Left lobe of liver (tissue), 2 donors: Measurements from ENCODE around the gene PRR35. TPM values are rescaled to one million over a fixed set of nuclear protein-coding genes. Genes with fewer than 3 reads are reported as not detected.
A peak's percentile ranks its signal among the peaks of the same experiment; 100 is the strongest.

ENCODE experiments used
- ATAC-seq: fragments of 200-7000 bp; cut with Tn5 transposase; one replicate; pipeline ENCODE4 v1.9.1; 2020; ENCODE audit warnings: mild to moderate bottlenecking, moderate library complexity
- DNase-seq: peaks from one replicate; pipeline ENCODE4 v3.0.0-alpha.2; 2020; ENCODE audit warnings: low spot score
- total RNA-seq: library from RNA; stranded (reverse); gene quantifications from one replicate; pipeline ENCODE4 v1.2.1, GENCODE V29; 2021
- donor health status: DM: no; HTN: no; CAD: no; lungs with moderate emphysema.
- donor health status: DM: no; HTN: yes; CAD: no.

Gene PRR35
- total RNA-seq, 1 donor from 2014 or later: not detected

DNA sequence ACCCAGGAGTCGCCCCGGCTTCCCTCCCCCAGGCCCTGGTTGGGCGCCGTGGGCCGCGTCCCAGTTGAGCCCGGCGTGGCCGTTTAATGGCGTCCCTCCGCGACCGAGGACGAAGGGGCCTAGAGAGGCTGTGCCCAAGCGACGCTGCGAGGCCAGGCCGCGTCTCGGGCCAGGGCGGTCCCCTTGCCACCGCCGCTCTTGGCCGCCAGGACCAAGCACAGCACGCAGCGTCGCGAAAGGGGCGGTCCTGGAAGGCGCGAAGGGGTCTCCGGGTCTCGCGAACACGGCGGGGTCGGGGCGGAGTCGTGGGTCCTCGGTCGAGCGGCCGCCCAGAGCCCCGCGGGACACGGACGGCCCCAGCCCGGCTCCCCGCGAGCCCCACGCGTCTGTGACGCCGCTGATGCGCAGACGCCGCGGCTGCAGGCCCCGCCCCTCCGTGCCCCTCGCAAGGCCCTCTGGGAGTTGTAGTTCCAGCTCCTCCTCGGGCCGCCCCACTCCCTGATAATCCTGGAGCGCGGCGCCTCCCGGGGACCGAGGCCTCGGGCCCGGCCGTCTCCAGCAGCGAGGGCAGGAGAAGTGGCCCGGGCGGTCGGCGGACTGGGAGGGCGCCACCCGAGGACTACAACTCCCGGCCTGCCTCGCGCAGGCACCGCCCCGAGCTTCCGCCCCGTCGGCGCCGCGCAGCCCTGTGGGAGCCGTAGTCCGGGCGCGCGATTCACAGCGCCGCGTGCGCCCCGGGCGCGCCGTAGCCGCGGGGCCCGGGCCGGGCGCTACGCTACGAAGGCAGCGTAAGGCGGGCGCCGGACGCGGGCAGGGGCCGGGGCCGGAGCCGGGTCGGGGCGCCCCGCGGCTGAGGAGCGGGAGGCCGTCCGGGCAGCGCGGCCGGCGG, 32.9 kb upstream of the PRR35 start, which contains the start of gene CAPN15:
Gene CAPN15 (plus strand): TSS at position 698 of the 889 bp plus-strand sequence. CDS start 19,127 bp downstream, outside the sequence.
- DNase-seq (peak; percentile 90), ATAC-seq (peak; percentile 83)

GRCh38 chr16:528111-529011, 31.8 kb upstream of the PRR35 start:
- ATAC-seq: peak; percentile 1
- DNase-seq: no peak

DNA sequence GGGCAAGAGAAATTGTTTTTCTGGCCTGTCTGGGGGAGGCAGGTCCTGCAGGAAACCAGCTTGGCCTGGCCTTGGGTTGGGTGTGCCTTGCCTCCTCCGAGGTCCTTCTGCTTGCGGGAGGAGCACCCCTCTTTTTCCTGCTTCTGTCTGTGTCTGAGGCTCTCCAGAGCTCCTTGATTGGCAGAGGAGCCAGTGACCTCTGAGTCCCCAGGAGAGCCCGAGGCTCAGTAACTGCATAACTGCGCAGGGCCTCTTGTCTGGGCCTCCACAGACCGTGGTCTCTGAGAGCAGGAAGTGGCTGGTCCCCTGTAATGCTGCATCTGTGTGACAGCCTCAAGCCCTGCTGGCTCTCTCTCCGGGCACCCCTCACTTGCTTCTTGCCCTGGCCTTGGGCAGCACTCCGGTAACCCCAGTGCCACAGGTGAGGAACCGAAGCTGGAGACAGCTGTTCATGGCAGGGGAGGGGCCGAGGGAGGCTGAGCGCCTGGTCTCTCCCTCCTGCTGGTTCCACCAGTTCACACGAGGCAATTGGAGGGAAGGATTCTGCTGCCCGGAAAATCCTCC, 31.1 kb upstream of the PRR35 start:
- ATAC-seq (no peak), DNase-seq (no peak)

GRCh38 chr16:530111-530817, 29.9 kb upstream of the PRR35 start:
- ATAC-seq: no peak

GRCh38 chr16:531494-532125, 28.6 kb upstream of the PRR35 start:
- ATAC-seq (no peak), DNase-seq (no peak)

More at GRCh38 chr16:530111-530817, 29.9 kb upstream of the PRR35 start:
- no peak for DNase-seq

DNA sequence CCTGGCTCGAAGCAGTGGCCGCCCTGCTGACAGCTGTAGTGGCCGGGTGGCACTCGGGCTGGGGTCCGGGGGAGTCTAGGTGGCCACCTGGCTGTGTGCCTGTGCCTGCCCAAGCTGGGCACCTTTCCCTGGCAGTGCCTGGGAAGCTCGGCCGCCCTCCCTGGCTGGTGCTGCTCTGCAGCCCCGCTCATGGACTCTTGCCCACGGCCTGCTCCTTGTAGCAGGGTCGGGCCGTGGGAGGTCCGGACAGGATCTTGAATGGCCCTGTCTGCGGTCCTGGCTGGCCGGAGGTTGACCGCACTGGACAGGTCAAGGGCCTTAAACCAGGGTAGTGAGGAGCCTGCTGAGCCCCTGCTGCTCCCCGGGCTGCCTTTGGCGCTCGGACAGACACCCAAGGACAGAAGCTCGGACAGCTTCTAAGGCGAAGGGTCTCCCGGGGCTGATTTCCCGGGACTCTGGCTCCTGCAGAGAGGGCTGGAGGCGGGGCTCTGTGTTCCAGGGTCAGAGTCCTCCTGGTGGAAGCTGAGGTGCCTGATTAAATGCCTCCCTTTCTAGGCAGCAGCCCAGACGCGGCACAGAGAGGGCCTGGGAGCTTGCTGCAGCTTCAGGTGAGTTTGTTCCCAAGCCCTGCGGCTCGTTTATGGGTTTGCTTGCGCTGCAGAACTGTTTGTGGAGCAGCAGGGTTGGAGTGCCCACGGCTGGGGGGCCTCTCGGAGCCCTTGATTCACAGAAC, 26.6 kb upstream of the PRR35 start:
- DNase-seq (peak; percentile 85), ATAC-seq (peak; percentile 76)

GRCh38 chr16:534135-534534, 26.1 kb upstream of the PRR35 start:
- ATAC-seq: peak; percentile 68
- peak; percentile 82 for DNase-seq

GRCh38 chr16:534856-535445, 25.2 kb upstream of the PRR35 start:
- DNase-seq: no peak
- peak; percentile 68 for ATAC-seq

- DNase-seq (peak; percentile 82), ATAC-seq (peak; percentile 33)
Observed at GRCh38 chr16:535446-536405, 24.5 kb upstream of the PRR35 start.

DNA sequence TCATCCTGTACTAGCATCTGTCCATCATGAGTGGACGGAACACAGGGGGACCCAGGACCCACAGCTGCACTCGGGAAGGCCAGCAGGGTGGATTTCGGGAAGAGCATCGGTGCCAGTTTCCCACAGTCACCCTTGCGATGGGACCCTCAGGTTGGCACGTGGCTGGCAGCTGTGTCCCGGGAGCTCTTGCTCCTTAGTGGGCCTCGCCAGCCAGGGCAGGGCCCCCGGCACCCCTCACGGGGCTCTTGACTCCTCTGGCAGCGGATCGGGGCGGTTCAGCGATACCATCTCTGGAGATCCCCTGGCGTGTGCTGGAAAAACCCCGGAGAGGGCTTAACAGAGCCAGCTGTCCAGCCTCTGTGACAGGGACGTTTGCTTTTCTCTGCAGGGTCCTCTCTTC, 23.4 kb upstream of the PRR35 start:
- no peak for ATAC-seq
- DNase-seq: no peak

DNA sequence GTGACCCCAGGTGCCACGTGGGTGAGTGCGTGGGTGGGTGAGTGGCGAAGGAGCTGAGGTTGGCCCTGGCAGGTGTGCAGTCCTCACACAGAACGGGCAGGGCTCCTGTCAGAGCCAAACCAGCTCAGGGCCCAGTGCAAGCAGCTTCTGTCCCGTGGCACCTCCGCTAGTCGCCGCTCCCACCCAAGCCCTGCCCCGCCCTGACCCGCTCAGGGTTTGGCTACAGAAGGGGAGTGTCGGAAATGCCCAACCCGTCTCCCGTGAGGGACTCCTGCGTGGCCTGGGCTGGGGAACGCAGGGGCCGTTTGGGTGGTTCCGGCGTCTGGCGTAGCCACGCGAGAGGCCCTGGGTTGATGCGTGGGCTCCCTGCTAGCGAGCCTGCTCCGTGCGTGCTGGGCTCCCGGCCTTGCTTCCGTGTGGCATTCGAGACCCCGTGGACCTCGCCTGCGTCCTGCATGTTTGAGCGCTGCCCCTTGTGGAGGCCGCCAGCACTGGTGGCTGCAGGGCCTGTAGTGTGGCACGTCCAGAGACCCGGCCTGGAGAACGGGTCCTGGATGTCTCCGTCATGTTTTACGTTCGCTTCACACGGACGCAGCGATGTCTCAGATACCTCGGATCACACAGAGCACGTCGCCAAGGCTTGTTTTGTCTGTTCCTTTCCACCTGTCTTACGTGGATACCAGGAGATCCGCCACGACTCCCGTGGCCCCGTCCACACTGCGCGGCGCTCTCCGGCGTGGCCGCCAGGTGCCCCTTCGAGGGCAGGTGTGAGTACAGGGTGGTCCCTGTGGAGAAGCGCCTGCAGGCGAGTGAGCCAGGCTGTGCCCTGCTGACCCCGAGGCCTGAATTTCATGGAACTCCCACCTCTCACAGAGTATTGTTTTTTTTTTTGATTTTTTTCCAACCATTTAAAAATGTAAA, 22.5 kb upstream of the PRR35 start:
- DNase-seq (no peak), ATAC-seq (no peak)

- ATAC-seq (no peak), DNase-seq (no peak)
Observed at GRCh38 chr16:539901-540530, 20.2 kb upstream of the PRR35 start.

DNA sequence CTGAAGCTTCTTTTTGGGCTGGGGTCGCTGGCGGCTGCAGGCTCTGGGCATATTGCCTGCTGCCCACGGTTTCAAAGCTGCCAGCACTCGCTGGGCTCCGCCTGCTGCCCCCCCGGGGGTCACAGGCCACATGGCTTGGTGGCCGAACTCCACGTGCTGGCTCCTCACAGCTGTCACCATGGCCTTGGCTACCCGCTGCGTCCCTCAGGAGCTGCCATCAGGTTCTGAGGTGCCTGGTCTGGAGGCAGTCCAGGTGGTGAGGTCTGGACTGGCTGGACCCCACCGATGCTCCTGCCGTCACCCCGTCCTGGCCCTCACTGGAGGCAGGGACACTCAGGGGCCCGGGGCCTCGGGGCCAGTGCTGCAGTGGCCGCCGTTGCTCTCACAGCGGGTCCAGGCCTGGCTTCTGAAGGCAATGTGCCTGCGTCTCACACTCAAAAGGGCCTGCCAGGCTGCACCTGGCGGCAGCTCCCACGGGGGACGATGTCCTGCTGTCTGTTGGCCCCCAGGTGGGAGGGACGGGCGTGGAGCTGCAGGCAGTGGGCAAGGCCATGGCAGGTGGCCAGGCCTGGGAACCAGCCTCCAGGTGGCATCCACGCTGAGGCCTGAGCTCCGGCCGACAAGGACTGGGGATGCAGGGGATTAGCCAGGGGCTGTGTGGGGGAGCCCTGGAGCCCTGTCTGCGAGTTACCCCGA, 19.4 kb upstream of the PRR35 start:
- ATAC-seq: no peak
- DNase-seq: no peak

GRCh38 chr16:543301-544164, 16.7 kb upstream of the PRR35 start:
- ATAC-seq: peak; percentile 87
- peak; percentile 89 for DNase-seq

- DNase-seq: no peak
Observed at GRCh38 chr16:544517-544916, 15.7 kb upstream of the PRR35 start.

More at GRCh38 chr16:544517-544916, 15.7 kb upstream of the PRR35 start:
- ATAC-seq: no peak
